K562 (cell line): ENCODE measurements around the gene TMEM185B. TPM values are rescaled to one million over a fixed set of nuclear protein-coding genes. Genes with fewer than 3 reads are reported as not detected.
A peak's percentile ranks its signal among the peaks of the same experiment; 100 is the strongest.

Source experiments
- ADNP ChIP-seq: fragments of 200-800 bp; sonication (Bioruptor generic); IDR thresholded peaks from 2 replicates; pipeline ENCODE4 v1.6.1; 2016; ENCODE audit warnings: missing genetic modification characterization, missing compliant biosample characterization
- CBX8 ChIP-seq: fragments of 200-600 bp; sonication (generic); IDR thresholded peaks from 2 replicates; pipeline ENCODE4 v1.6.1; 2012; ENCODE audit warnings: borderline replicate concordance, mixed run types, low read depth, mild to moderate bottlenecking, moderate library complexity, mixed read lengths, low read length, control low read depth, inconsistent platforms; ENCODE audit not compliant: poor library complexity, severe bottlenecking; ENCODE audit errors: extremely low read depth
- HOXB6 ChIP-seq: fragments of 250-450 bp; sonication (Bioruptor Pico); IDR thresholded peaks from 2 replicates; pipeline ENCODE4 v1.5.1; 2022; ENCODE audit warnings: mild to moderate bottlenecking, borderline replicate concordance
- KDM5B ChIP-seq: fragments of 200-600 bp; sonication (generic); IDR thresholded peaks from 2 replicates; pipeline ENCODE4 v1.6.1; 2012; ENCODE audit warnings: low read depth, mild to moderate bottlenecking, moderate library complexity, low read length, control low read depth, inconsistent platforms; ENCODE audit not compliant: insufficient replicate concordance
- KLF6 ChIP-seq: fragments of 250-450 bp; sonication (Bioruptor Pico); IDR thresholded peaks from 2 replicates; pipeline ENCODE4 v1.4.0; 2020; ENCODE audit warnings: mild to moderate bottlenecking, moderate library complexity, borderline replicate concordance
- NFE2 ChIP-seq: IDR thresholded peaks from 2 replicates; pipeline ENCODE4 v1.6.1; 2014; ENCODE audit warnings: antibody characterized with exemption, low read depth
- SMARCA5 ChIP-seq: fragments of 450-650 bp; IDR thresholded peaks from 2 replicates; pipeline ENCODE4 v1.6.1; 2016
- SMARCB1 ChIP-seq: IDR thresholded peaks from 2 replicates; pipeline ENCODE4 v1.6.1; 2011; ENCODE audit warnings: improper control_type of control experiment, low read depth; ENCODE audit not compliant: insufficient read length
- VEZF1 ChIP-seq: fragments of 200-800 bp; sonication (Bioruptor generic); IDR thresholded peaks from 2 replicates; pipeline ENCODE4 v1.6.1; 2017; ENCODE audit warnings: missing genetic modification characterization, missing compliant biosample characterization
- WHSC1 ChIP-seq: IDR thresholded peaks from one replicate; pipeline ENCODE4 v1.6.1; 2012; ENCODE audit warnings: low read length, control low read depth, inconsistent platforms
- ZBTB1 ChIP-seq: sonication (generic); formaldehyde crosslinking; IDR thresholded peaks from 2 replicates; pipeline ENCODE4 v1.8.1; 2023; ENCODE audit warnings: missing genetic modification reagents, low read depth, mild to moderate bottlenecking, borderline replicate concordance
- ZBTB12 ChIP-seq: fragments of 250-450 bp; sonication (Bioruptor Pico); IDR thresholded peaks from 2 replicates; pipeline ENCODE4 v1.4.0; 2020
- ZNF589 ChIP-seq: fragments of 200-800 bp; sonication (Bioruptor generic); IDR thresholded peaks from 2 replicates; pipeline ENCODE4 v1.6.1; 2016; ENCODE audit warnings: low read depth, missing genetic modification characterization, missing compliant biosample characterization
- ZNF592 ChIP-seq: fragments of 450-650 bp; IDR thresholded peaks from 2 replicates; pipeline ENCODE4 v1.6.1; 2017; ENCODE audit warnings: antibody characterized with exemption, mild to moderate bottlenecking
- polyA plus RNA-seq, 8 experiments: library from polyadenylated mRNA; depleted of rRNA in 4 of 8; stranded (reverse) in 5 of 8; unstranded in 3 of 8; fragments of >200 nt; fragmentation: Nextera tagmentation in 2 of 8; fragmentation: Illumina TruSeq in 1 of 8; extraction: Ambion mirVana in 2 of 8; extraction: Trizol in 1 of 8; gene quantifications; 2 replicates each; pipeline versions ENCODE4 v1.2.1 to v1.2.3, GENCODE V29; 2011 to 2014; ENCODE audit warnings: inconsistent platforms in 1 of 8, missing spikeins in 1 of 8
- total RNA-seq, 7 experiments: library from RNA; depleted of rRNA in 6 of 7; stranded (reverse); fragments of >200 nt in 6 of 7; fragmentation: Illumina TruSeq in 2 of 7; extraction: Trizol in 2 of 7; gene quantifications; 2 replicates each; pipeline versions ENCODE4 v1.2.1 to v1.2.3, GENCODE V29; 2011 to 2021; ENCODE audit warnings: low replicate concordance in 1 of 7

TMEM185B gene
- total and polyA plus RNA-seq, 9 of the 15 experiments (the other 6 are each of a cell fraction or from before 2014, with no cell fraction given), result 2.9 to 28.2 (median 11.5) TPM

GRCh38 chr2:120252225-120253020 lies 29.2 kb upstream of the TMEM185B start, which contains the start of gene RALB (continued):
- TF ChIP-seq ZNF592, result no peak
- no peak for TF ChIP-seq SMARCA5
- no peak for TF ChIP-seq KLF6 (CRISPR knock-in tag)
- TF ChIP-seq ADNP (tag), result no peak
- TF ChIP-seq ZBTB12 (CRISPR knock-in tag), result no peak
- TF ChIP-seq KDM5B, result peak; percentile 53
- TF ChIP-seq VEZF1 (CRISPR knock-in tag), result peak; percentile 94
- TF ChIP-seq NFE2, result no peak
- TF ChIP-seq CBX8, result no peak
- TF ChIP-seq WHSC1, result no peak
- no peak for TF ChIP-seq ZNF589 (CRISPR knock-in tag)
- TF ChIP-seq ZBTB1, result no peak; the same call in 1 of the 2 replicates
- TF ChIP-seq HOXB6 (CRISPR knock-in tag), result no peak
- no peak for TF ChIP-seq SMARCB1
